ENCODE measurements around the gene ZYG11A. TPM values are rescaled to one million over a fixed set of nuclear protein-coding genes. Genes with fewer than 3 reads are reported as not detected.

ZYG11A gene
- total RNA-seq, 1 donor from 2014 or later: 0.17 TPM

DNA sequence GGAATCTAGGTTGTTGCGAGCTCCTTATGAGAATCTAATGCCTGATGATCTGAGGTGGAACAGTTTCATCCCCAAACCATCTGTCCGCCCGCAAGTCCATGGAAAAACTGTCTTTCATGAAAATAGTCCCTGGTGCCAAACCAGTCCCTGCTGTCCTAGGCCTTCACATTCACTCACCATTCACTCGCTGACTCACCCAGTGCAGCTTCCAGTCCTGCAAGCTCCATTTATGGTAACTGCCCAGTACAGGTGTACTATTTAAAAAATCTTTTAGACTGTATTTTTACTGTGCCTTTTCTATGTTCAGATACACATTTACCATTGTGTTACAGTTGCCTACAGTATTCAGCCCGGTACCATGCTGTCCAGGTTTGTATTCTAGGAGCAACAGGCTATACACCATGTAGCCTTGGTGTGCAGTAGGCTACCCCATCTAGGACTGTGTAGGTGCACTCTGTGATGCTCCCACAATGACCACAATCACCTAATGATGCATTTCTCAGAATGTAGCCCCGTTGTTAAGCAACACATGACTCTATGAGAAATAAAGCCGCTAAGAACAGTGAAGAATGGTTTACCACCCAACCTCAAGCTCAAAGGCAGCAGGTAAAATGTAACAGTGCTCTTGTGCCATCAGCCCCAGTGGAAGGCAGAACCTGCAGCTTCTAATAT is 76.6 kb downstream of the ZYG11A start:
- DNase-seq: no peak

GRCh38 chr1:52919723-52920483 is 77.3 kb downstream of the ZYG11A start:
- DNase-seq: no peak

DNA sequence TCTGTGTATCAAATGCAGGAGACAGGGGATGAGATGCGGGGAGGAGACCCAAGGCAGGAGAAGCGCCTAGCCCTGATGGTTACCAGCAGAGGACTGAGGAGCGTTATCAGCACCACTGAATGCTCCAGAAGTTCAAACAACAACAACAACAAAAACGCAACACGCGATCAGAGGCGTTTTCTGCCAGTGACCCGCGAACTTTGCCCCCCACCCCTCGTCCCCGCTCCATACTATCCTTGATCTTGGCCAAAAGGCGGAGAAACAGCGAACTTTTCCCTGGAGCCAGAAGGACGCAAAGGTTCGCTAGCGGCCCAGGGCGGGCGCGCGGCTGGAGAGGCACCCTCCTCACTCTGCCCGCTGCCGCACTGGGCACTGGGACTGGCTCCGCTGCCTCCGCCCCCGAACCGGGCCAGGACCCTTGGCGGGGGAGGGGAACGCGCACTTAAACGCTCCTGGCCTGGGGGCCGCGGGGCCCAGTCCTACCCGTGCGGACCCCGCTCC is 78.3 kb downstream of the ZYG11A start:
- peak; percentile 21 for DNase-seq

GRCh38 chr1:52925571-52926005 is 83.0 kb downstream of the ZYG11A start:
- DNase-seq: no peak

GRCh38 chr1:52926864-52927211 is 84.3 kb downstream of the ZYG11A start:
- no peak for DNase-seq

DNA sequence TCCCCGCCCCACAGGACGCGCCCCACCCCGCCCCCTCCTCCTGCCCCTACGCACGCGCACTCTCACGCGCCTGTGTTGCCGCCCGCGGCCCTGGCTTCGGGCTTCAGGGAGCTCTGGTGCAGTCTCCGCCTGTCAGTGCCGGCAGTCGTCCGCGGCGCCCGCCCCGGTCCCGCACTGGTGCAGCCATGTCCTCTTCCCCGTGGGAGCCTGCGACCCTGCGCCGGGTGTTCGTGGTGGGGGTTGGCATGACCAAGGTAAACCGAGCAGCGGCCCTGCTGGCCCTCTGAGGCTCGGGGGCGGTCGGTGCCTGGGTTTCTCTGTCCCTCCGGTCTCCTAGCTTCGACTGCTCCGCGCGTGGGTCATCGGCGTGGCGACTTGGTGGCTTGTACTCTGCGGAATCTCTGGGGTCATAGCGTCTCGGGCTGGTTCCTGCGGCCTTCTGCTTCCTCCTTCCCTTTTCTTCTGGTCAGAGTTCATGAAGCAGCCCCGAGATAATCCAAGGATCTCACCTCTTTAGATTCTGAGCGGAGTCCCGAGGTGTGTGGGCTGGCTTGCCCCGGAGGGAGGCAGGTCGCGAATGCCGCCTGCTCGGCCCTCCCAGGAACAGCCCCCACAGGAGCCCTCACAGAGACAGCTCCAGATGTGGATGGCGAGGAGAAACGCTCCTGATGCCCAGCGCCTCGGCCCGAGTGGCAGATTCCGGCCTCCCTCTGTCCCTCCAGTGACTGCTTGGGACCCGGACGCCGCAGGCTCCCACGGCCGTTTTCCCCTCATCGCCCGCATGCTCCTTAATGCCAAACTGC is 84.9 kb downstream of the ZYG11A start, which contains the start of gene SCP2:
Gene SCP2, plus strand, starts transcription at position 65 of the 803 bp plus-strand sequence. Its CDS starts 121 bp downstream, at position 186.
- peak; percentile 74 for DNase-seq

DNA sequence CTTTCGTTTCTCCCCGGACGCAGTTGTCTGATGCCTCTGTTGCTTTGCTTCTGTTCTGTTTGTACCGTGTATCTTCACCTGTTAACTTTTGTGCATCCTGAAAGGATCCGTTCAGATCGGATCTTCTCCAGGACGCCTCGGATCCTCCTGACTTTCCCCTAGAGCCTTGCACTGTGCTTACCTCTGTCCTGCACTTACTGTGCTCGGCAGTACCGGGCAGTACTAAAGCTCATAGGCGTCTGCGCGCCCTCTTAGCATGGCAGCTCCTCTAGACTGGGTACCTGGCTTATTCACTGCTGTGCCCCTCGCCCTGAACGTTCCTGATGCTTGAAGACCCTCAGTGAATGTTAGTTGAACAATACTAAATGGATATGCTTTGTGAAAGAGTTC is 85.5 kb downstream of the ZYG11A start:
- DNase-seq: no peak

DNA sequence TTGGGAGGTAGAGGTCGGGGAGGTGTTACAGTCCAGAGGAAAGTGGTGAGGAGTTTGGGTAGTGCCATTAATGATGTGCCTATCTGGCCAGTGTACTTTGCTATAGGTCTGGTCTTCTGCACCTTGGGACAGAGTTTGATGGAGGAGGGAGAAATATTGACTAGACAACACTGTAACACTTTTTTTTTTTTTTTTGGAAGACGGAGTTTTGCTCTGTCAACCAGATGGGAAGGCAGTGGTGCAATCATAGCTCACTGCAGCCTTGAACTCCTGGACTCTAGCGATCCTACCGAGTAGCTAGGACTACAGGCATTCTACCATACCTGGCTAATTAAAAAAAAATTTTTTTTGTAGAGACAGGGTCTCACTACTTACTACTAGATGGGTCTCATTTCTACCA is 86.5 kb downstream of the ZYG11A start:
- DNase-seq: no peak

DNA sequence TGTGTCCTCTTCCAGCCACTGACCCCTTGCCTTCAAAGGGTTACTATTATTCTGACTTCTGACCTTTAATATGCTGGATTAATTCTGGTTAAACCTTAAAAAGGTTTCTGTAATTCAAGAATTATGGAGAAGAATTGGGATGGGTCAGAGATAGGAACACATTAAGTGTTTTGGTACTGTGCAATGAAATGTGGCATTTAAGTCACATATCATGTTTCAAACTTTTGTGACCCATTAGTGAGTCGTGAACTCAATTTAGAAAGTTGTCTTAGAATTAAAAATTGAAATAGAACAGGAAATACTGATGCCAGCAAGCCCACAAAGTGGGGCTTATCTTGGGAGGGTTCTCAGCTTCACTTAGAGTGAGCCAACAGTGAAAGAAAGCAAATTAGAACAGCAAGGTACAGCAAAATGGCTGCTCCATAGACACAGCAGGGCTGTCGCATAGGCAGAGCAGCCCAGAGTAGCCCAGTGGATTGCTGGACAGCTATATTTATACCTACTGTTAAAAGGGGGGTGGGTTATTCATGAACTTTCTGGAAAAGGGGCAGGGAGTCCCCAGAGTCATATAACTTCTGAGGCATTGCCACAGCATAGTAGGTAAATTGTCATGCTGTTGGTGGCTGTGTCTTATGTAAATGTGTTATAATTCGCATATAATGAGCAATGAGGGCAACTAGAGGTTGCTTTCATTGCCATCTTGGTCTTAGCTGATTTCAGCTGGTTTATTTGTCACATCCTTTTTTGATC is 95.0 kb downstream of the ZYG11A start:
- DNase-seq: no peak

DNA sequence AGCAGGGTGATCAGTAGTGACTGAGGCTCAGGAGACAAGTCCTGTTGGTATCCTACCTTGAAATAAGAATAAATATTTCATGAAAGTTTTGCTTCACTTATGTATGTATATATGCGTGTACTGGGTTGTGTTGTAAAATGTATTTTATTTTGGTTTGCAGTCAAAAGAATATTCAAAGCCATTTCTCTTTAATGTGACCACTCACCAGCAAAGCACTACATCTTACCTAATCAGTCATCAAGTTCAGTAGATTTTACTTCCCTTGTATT is 95.6 kb downstream of the ZYG11A start:
- no peak for DNase-seq

DNA sequence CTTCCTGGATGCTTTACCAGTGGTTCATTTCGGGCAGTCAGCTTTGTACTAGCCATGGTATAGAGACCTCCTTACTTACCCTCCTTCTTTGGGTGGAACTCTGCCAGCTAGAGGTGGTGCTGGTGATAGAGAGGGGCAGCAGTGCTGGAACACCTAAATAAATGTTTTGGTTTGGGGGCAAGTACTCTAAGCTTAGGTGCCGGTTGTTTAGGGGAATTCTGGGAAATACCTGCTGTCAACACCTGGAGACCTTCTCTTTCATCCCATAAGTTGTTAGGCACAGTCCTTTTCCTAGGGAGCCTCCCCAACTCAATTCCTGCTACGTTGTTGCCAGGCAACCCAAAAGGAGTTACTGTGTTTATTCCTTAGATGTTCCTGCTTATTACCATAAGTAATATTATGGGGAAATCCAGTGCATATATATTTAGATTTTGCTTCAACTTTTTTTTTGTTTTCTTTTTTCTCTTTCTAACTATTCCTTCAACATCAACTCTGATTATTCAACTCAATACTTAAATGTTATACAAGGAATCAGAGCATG is 101.4 kb downstream of the ZYG11A start:
- no peak for DNase-seq

DNA sequence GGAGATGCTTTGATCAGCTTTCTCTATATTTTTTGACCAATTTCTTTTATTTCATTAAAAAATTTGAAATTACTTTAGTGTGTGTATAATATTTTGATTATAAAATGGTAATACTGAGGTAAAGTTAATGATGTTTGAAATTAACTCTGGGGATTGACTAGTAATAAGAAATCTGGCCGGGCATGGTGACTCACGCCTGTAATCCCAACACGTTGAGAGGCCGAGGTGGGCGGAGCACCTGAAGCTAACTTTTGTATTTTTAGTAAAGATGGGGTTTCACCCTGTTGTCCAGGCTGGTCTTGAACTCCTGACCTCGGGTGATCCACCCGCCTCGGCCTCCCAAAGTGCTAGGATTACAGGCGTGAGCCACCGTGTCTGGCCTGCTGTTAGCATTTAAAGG is 102.0 kb downstream of the ZYG11A start:
- no peak for DNase-seq

Other genes with a start within 250 kb of the ZYG11A start
- gene GPX7, start 240.4 kb upstream of the ZYG11A start, total RNA-seq: 7.1 and 24.3 TPM in 2 replicates
- gene SHISAL2A, start 209.6 kb upstream of the ZYG11A start, total RNA-seq: not detected in 2 replicates
- gene COA7, start 144.4 kb upstream of the ZYG11A start, total RNA-seq: 12.6 and 17.2 TPM in 2 replicates
- gene ZYG11B, start 116.3 kb upstream of the ZYG11A start, total RNA-seq: 45.0 and 49.7 TPM in 2 replicates
- 12.7 and 17.0 TPM in 2 replicates for gene ECHDC2, start 79.0 kb downstream of the ZYG11A start, total RNA-seq
- gene SCP2, start 84.5 kb downstream of the ZYG11A start, total RNA-seq: 159 and 185 TPM in 2 replicates
- gene PODN, start 219.5 kb downstream of the ZYG11A start, total RNA-seq: not detected in 2 replicates